ENCODE results near the gene ARIH1.
A peak's percentile ranks its signal among the peaks of the same experiment; 100 is the strongest.

The ARIH1 gene

GRCh38 chr15:72482275-72482674, 8.1 kb downstream of the ARIH1 start:
- TF ChIP-seq OSR1 (CRISPR knock-in tag; IDR thresholded peaks at IDR 0.05) = no peak
- TF ChIP-seq CSRNP3 (CRISPR knock-in tag; IDR thresholded peaks at IDR 0.05) = no peak
- no peak for TF ChIP-seq PPARA (CRISPR knock-in tag; IDR thresholded peaks at IDR 0.05; ENCODE audit: borderline replicate concordance)
- TF ChIP-seq ARNTL (CRISPR knock-in tag; IDR thresholded peaks at IDR 0.05; ENCODE audit: borderline replicate concordance, low read depth) = no peak
- TF ChIP-seq ZNF8 (CRISPR knock-in tag; IDR thresholded peaks at IDR 0.05) = no peak
- TF ChIP-seq ZFP3 (CRISPR knock-in tag; IDR thresholded peaks at IDR 0.05) = no peak
- TF ChIP-seq ISL1 (CRISPR knock-in tag; IDR thresholded peaks at IDR 0.05) = no peak
- no peak for TF ChIP-seq GLIS3 (CRISPR knock-in tag; IDR thresholded peaks at IDR 0.05)
- ATAC-seq = no peak

GRCh38 chr15:72483279-72483678, 9.1 kb downstream of the ARIH1 start:
- ATAC-seq = no peak

GRCh38 chr15:72486144-72486543, 12.0 kb downstream of the ARIH1 start:
- no peak for TF ChIP-seq ZNF70 (CRISPR knock-in tag; IDR thresholded peaks at IDR 0.05)
- TF ChIP-seq CSDC2 (CRISPR knock-in tag; IDR thresholded peaks at IDR 0.05) = no peak
- TF ChIP-seq ESRRG (CRISPR knock-in tag; IDR thresholded peaks at IDR 0.05) = no peak
- TF ChIP-seq ZC3H10 (CRISPR knock-in tag; IDR thresholded peaks at IDR 0.05) = no peak
- TF ChIP-seq OSR1 (CRISPR knock-in tag; IDR thresholded peaks at IDR 0.05) = no peak
- TF ChIP-seq ISL1 (CRISPR knock-in tag; IDR thresholded peaks at IDR 0.05) = no peak
- no peak for ATAC-seq

More at GRCh38 chr15:72483279-72483678, 9.1 kb downstream of the ARIH1 start:
- TF ChIP-seq ZNF70 (CRISPR knock-in tag; IDR thresholded peaks at IDR 0.05) (no peak), POU6F1 (CRISPR knock-in tag; IDR thresholded peaks at IDR 0.05; ENCODE audit: borderline replicate concordance, low read depth) (no peak), ZFP30 (CRISPR knock-in tag; IDR thresholded peaks at IDR 0.05) (no peak), ISL1 (CRISPR knock-in tag; IDR thresholded peaks at IDR 0.05) (no peak)

- ATAC-seq = peak; percentile 51
- TF ChIP-seq ZNF8 (CRISPR knock-in tag; IDR thresholded peaks at IDR 0.05) (no peak), PPARA (CRISPR knock-in tag; IDR thresholded peaks at IDR 0.05; ENCODE audit: borderline replicate concordance) (no peak), PATZ1 (CRISPR knock-in tag; IDR thresholded peaks at IDR 0.05; ENCODE audit: borderline replicate concordance) (no peak), ZNF70 (CRISPR knock-in tag; IDR thresholded peaks at IDR 0.05) (no peak), TSHZ2 (CRISPR knock-in tag; IDR thresholded peaks at IDR 0.05) (no peak), GLIS3 (CRISPR knock-in tag; IDR thresholded peaks at IDR 0.05) (no peak)
These were observed 13.1 kb downstream of the ARIH1 start for GRCh38 chr15:72487070-72487797.

GRCh38 chr15:72488558-72488957, 14.4 kb downstream of the ARIH1 start:
- ATAC-seq = no peak
- no peak for TF ChIP-seq CSRNP3 (CRISPR knock-in tag; IDR thresholded peaks at IDR 0.05)
- no peak for TF ChIP-seq RARB (CRISPR knock-in tag; IDR thresholded peaks at IDR 0.05)
- no peak for TF ChIP-seq CSDC2 (CRISPR knock-in tag; IDR thresholded peaks at IDR 0.05)
- no peak for TF ChIP-seq ARNTL (CRISPR knock-in tag; IDR thresholded peaks at IDR 0.05; ENCODE audit: borderline replicate concordance, low read depth)
- TF ChIP-seq TCF4 (CRISPR knock-in tag; IDR thresholded peaks at IDR 0.05; ENCODE audit: borderline replicate concordance) = no peak
- TF ChIP-seq OSR1 (CRISPR knock-in tag; IDR thresholded peaks at IDR 0.05) = no peak
- TF ChIP-seq GLIS3 (CRISPR knock-in tag; IDR thresholded peaks at IDR 0.05) = no peak
- no peak for TF ChIP-seq BACH2 (CRISPR knock-in tag; IDR thresholded peaks at IDR 0.05; ENCODE audit: borderline replicate concordance)
